ENCODE results near the gene RAD51AP2.
A peak's percentile ranks its signal among the peaks of the same experiment; 100 is the strongest.

Gene RAD51AP2

DNA sequence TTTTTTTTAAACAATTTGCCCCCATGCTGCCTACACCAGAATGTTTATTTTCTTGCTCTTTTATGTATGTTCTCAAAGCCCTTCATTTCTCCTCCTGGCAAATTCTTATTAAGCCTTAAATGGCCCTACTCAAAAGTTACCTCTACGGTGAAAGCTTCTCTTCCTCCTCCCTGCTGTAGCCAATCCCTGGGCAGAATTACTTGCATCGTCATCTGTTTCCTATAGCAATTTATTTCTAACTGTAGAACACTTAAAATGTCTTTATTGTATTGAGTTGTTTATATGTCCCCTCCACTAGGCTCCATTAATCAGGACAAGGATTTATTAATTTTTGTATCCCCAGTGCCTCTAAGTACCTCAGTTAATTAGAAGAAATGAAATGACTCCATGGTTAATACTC, 2.5 kb upstream of the RAD51AP2 start:
- no peaks in the 10 kb centered on the region for H4K20me1 ChIP-seq (ENCODE audit: insufficient read depth)
- H2AFZ ChIP-seq (ENCODE audit: low read depth): no peak overlapping the region
- H3K4me3 ChIP-seq (IDR thresholded peaks at IDR 0.05; ENCODE audit: insufficient read depth, low read depth, low read length): no peak overlapping the region
- no peaks in the 10 kb centered on the region for H3K27me3 ChIP-seq (ENCODE audit: insufficient read depth, low read depth)
- TF ChIP-seq, protein P1, sequence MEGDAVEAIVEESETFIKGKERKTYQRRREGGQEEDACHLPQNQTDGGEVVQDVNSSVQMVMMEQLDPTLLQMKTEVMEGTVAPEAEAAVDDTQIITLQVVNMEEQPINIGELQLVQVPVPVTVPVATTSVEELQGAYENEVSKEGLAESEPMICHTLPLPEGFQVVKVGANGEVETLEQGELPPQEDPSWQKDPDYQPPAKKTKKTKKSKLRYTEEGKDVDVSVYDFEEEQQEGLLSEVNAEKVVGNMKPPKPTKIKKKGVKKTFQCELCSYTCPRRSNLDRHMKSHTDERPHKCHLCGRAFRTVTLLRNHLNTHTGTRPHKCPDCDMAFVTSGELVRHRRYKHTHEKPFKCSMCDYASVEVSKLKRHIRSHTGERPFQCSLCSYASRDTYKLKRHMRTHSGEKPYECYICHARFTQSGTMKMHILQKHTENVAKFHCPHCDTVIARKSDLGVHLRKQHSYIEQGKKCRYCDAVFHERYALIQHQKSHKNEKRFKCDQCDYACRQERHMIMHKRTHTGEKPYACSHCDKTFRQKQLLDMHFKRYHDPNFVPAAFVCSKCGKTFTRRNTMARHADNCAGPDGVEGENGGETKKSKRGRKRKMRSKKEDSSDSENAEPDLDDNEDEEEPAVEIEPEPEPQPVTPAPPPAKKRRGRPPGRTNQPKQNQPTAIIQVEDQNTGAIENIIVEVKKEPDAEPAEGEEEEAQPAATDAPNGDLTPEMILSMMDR (conservative IDR thresholded peaks at IDR 0.05; ENCODE audit: low read depth, low read length): no peak
- H3K36me3 ChIP-seq (ENCODE audit: insufficient read depth): no peaks in the 10 kb centered on the region
- no peaks in the 10 kb centered on the region for H3K79me2 ChIP-seq (ENCODE audit: insufficient read depth, low read depth)
- no peak overlapping the region for H3K9ac ChIP-seq
- H3K4me2 ChIP-seq: no peak overlapping the region
- H3K4me1 ChIP-seq (ENCODE audit: low read depth, poor library complexity, severe bottlenecking): peaks cover 12% of the 10 kb centered on the region
- H3K27ac ChIP-seq: no peak overlapping the region

DNA sequence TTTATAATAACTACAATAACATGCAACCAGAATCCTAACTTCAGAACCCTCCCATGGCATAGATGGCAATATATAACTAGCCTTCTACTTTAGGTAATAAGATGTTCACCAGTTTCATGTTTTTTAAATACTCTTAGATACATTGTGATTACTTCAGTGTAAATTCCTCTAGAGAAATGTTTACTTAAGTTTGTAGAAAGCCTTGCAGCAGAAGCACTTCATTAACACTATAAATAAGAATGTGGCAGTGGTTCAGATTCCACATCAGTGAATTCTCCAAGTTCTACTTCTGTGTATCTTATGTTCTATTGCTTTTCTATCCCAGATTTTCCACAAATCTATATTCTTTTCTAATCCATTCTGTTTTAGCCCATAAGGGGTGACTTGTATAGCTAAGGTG, 1.2 kb upstream of the RAD51AP2 start:
- no peaks in the 10 kb centered on the region for H4K20me1 ChIP-seq (ENCODE audit: insufficient read depth)
- TF ChIP-seq, protein P1 (conservative IDR thresholded peaks at IDR 0.05; ENCODE audit: low read depth, low read length): no peak
- H3K27ac ChIP-seq: no peak overlapping the region
- H3K4me1 ChIP-seq (ENCODE audit: low read depth, poor library complexity, severe bottlenecking): peaks cover 12% of the 10 kb centered on the region
- H3K4me2 ChIP-seq: no peak overlapping the region
- no peak overlapping the region for H3K9ac ChIP-seq
- H3K36me3 ChIP-seq (ENCODE audit: insufficient read depth): no peaks in the 10 kb centered on the region
- H3K27me3 ChIP-seq (ENCODE audit: insufficient read depth, low read depth): no peaks in the 10 kb centered on the region
- no peaks in the 10 kb centered on the region for H3K79me2 ChIP-seq (ENCODE audit: insufficient read depth, low read depth)
- H3K4me3 ChIP-seq (IDR thresholded peaks at IDR 0.05; ENCODE audit: insufficient read depth, low read depth, low read length): no peak overlapping the region
- no peak overlapping the region for H2AFZ ChIP-seq (ENCODE audit: low read depth)

DNA sequence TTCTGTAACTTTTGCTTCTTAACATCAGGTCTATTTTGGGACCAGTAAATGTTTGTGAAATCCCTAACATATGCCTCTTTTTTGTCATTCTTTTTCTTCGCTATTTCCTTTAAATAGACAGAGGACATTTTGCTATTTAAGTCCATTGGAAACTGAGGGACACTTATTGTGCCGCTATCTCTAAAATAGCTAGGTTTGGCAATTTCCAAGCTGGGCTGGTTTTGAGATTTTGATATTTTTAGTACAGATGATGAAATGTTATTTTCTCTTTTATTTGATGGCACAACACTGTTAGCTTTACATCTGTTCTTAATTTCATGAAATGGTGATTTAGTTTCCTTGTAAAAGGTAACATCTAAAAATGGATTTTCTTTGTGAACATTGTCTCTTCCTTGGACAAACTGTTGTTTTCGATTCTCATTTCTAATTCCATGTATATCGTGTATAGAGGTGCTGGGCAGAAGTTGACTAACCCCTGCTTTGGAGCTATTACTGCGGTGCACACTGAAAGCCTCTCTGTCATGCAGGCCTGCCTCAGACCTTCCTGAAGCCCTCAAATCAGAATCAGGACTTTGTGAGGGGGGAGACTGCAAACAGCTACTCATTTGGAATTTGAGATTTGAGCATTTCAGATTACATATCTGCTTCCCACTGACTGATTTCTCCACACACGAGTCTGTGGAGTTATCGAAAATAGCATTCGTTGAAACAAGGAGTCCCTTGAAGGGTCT, 594 bp downstream of the RAD51AP2 start:
- peak overlapping the region; percentile 63 for H3K27ac ChIP-seq
- peak overlapping the region; percentile 65 for H3K9ac ChIP-seq
- peaks cover 12% of the 10 kb centered on the region for H3K4me1 ChIP-seq (ENCODE audit: low read depth, poor library complexity, severe bottlenecking)
- H4K20me1 ChIP-seq (ENCODE audit: insufficient read depth): no peaks in the 10 kb centered on the region
- peak overlapping the region; percentile 81 for H3K4me2 ChIP-seq
- TF ChIP-seq, protein P1 (conservative IDR thresholded peaks at IDR 0.05; ENCODE audit: low read depth, low read length): no peak
- no peaks in the 10 kb centered on the region for H3K36me3 ChIP-seq (ENCODE audit: insufficient read depth)
- no peaks in the 10 kb centered on the region for H3K27me3 ChIP-seq (ENCODE audit: insufficient read depth, low read depth)
- peak overlapping the region; percentile 91 for H3K4me3 ChIP-seq (IDR thresholded peaks at IDR 0.05; ENCODE audit: insufficient read depth, low read depth, low read length)
- no peaks in the 10 kb centered on the region for H3K79me2 ChIP-seq (ENCODE audit: insufficient read depth, low read depth)
- H2AFZ ChIP-seq (ENCODE audit: low read depth): peak overlapping the region; percentile 88

DNA sequence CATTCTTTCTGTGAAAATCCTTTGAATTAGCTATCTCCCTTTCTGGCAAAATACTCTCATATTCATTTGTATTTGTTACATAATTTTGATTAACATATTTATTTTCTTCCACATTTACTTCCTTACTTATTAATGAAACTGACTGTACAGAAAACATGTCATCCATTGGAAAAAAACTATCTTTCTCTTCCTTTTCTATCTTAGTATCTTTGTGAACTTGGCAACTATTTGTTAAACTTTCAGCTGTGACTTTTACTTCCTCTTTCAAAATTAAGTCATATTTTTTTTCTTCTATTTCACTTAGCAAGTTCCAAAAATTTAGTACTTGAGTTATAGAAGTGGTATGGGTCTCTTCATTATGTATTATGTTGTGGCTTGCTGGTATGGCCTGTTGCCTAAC, 2.6 kb downstream of the RAD51AP2 start:
- H3K27ac ChIP-seq: no peak overlapping the region
- no peak overlapping the region for H2AFZ ChIP-seq (ENCODE audit: low read depth)
- no peaks in the 10 kb centered on the region for H3K27me3 ChIP-seq (ENCODE audit: insufficient read depth, low read depth)
- no peak overlapping the region for H3K4me2 ChIP-seq
- TF ChIP-seq, protein P1 (conservative IDR thresholded peaks at IDR 0.05; ENCODE audit: low read depth, low read length): no peak
- no peak overlapping the region for H3K4me3 ChIP-seq (IDR thresholded peaks at IDR 0.05; ENCODE audit: insufficient read depth, low read depth, low read length)
- no peaks in the 10 kb centered on the region for H3K36me3 ChIP-seq (ENCODE audit: insufficient read depth)
- peaks cover 12% of the 10 kb centered on the region for H3K4me1 ChIP-seq (ENCODE audit: low read depth, poor library complexity, severe bottlenecking)
- no peaks in the 10 kb centered on the region for H4K20me1 ChIP-seq (ENCODE audit: insufficient read depth)
- H3K79me2 ChIP-seq (ENCODE audit: insufficient read depth, low read depth): no peaks in the 10 kb centered on the region
- no peak overlapping the region for H3K9ac ChIP-seq
